Activated T-cell treated with anti-CD3 and anti-CD28 coated beads for 48 hours (primary cell): Measurements from ENCODE around the gene RACK1.

ENCODE experiments used
- DNase-seq: peaks from one replicate; pipeline ENCODE4 v3.0.0-alpha.2; 2020; ENCODE audit warnings: low read depth

Gene RACK1

DNA sequence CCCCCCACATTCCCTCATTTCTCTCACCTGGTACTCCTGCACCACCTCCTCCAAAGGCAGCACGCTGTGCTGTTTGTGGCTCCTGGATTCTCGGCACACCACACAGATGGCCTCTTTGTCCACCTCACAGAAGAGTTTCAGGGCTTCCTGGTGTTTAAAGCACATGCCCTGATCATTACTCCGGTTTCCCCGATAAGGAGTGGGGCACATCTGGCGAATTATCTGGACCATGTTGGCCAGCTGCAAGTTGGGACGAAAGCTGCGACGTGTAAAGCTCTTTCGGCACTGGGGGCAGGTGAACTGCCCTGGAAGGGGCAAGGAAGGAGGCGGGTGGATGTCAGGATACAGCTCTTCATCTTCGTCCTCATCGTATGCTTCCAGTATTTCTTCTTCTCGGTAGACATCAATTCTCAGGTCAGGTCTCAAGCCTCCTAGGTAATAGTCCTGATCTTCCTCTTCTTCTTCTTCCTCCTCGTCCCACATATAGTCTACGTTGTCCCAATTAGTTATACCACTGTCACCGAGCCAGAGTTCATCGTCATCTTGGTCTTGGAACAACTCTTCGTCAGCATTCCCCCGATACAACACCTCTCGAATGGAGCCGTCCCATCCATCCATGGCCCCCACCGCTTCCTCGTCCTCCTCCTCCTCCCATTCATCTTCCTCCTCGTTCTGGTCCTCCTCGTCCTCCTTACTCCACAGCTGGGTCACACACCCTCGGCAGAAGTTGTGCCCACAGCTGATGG lies 16.4 kb upstream of the RACK1 start:
- no peak for DNase-seq

DNA sequence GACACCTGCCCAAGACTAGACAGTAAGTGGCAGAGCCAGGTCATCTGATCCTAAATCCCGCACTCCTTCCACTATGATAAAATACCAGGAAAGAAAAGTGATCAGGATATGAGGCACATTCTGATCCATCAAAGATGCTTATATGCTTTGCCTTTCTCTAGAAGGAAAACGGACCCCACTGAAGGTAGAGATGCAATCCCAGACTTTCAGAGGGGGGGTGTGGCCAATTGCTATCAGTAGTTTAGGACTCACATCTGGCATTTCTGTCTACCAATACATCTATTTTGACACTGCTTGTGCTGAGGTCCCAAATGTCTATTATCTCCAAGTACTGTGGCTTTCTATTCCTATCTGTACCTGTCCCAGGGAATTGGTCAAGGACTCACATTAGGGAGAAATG lies 15.6 kb upstream of the RACK1 start:
- no peak for DNase-seq

DNA sequence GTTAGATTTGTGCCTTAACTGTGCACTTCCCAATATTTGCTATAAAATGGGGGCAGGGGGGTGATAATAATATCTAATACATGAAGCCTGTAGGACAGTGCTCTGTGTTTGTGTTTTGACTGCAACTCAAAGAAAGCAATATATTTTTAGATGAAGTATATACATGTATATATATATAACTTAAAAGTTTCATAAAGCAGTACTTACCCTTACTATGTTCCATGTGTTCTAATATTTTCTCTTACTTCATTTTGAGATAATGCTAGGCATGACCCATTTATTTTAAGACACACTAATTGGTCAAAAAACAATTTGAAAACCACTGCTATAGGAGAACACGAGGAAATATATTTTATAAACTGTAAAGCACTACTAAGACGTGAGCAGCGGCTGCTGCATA lies 14.9 kb upstream of the RACK1 start:
- no peak for DNase-seq

DNA sequence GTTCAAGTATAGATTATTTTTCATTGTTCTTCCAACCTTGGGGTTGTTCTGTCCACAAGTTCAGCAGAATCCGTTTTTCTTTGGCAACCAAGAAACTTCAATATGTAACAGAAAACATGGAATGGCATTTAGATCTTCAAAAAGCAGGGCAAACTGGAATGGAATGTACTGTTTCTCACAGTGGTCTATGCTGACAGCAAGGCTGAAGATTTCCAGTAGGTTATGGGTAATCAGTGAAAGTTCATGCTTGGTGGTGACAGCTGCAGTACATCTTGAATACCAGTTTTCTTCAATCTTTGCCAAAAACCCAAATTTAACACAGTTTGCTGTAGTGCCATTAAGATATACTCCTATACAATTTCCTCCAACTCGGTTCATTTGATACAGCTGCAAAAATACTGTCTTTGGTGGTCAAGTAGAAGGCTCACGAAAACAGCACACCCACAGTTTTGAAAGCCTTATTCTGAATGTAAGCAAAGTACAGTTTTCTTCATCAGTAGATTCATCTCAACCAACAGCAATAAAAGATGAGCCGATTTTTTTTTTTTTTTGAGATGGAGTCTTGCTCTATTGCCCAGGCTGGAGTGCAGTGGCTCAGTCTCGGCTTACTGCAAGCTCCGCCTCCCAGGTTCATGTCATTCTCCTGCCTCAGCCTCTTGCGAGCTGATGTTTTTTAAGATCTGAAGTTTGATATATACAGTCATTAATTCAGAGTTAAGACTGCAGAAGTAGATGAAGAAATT lies 12.3 kb upstream of the RACK1 start:
- no peak for DNase-seq

DNA sequence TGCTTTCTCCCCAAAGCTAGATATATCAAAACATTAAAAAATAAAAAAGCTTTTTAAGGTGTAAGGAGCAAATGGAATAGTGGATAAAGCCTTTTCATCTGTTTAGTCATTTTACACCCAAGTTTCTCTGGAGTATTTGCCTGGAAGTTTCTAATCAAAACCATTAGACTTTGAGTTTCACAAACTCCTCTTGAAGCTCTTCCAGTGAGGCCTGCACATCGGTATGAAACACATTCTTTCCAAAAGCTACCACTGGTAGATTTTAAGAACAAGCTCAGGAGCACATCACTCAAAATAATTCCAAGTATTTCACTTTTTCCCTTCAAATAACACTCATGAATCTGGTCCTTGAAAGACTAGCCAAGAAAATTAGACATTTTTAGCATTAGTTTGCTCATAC lies 11.6 kb upstream of the RACK1 start:
- no peak for DNase-seq

DNA sequence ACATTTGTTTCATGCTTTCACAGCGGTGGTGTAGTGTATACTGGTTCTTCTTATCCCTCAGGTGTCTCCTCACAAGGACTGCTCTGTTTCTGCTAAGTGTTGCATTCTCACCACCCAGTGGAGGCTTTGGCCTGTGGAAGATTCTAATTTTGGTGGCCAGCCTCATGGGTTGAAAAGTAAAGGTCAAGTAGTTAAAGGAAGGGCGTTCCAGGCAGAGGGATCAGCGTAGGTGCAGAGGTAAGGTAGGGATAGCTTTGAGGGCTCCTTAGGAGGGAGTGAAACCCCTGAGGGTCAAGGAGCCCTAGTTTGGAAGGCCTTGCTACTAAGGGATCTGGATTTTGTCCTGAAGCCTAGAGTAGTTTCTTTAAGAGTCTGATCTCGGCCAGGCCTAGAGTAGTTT lies 4.6 kb upstream of the RACK1 start:
- no peak for DNase-seq

DNA sequence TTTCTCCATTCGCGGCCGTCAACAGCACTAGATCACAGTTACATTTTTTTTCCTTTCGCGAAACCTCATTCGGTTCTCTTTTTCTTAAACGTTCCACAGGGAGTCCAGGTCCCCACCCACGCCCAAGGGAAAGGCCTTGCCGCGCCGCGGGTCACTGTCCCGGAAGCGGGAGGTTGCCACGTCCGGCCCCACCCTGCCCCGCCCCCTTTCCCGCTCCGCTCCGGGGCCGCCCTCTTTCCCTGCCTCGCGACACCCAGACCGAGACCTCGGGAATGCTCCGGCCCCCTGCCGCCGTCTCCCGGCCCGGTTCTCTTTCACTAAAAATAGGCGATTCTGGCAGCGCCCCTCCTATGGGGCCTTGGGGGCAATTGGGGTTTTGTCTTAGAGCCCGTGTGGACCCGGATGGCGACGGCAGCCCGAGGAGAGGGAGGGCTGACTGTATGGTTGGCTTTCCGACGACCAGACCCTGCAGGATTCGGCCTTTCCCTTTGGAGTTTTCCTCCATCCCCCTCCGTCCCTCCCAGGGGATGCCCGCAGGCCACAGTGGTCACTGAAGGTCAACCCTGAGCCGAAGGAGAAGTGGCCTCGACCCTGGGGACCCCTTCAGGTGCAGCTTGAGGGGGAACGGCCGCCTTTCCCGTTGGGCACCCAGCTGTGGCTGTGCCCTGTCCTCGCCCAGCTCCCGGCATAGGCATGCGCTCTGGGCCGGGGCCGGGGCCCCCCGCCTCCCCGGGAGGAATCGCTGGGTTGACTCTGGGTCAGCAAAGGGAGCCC lies 2.8 kb upstream of the RACK1 start:
- peak; percentile 83 for DNase-seq

DNA sequence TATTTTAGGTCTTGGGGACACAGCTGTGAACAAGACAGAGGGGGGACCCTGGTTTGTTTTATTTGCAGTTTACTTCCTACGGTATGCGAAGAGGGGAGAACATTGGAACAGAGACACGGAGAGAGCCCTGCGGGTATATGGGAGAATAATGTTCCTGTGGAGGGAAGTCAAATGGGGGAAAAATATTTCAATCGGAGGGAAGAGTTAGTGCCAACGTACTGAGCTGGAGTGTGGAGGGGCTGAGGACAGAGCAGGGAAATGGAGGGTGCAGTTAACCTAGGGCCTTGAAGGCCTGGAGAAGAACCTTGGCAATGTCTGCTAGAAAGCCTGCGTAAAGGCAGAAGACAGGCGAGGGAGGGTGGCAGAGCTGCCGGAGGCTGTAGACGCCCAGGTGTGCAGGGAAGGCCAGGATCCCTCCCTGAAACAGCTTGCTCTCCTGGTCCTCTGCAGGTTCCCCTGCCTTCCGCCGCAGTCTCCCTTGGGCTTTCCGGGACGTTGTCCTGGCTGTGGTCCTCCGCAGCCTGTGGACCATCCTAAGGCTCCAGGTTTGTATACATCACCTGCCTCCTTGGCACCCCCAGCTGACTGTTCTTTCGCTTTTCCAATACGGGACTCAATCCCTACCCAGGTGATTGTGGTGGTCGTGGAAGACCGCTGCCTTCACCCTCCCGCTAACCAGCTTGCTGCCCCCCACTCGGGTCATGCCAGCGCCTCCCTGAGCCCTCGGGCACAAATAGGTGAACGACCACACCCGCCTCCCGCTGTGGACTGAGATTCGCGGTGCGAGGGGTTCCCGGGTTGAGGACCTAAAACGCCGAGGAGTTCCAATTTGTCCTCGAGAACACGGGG lies 1.9 kb upstream of the RACK1 start:
- no peak for DNase-seq

DNA sequence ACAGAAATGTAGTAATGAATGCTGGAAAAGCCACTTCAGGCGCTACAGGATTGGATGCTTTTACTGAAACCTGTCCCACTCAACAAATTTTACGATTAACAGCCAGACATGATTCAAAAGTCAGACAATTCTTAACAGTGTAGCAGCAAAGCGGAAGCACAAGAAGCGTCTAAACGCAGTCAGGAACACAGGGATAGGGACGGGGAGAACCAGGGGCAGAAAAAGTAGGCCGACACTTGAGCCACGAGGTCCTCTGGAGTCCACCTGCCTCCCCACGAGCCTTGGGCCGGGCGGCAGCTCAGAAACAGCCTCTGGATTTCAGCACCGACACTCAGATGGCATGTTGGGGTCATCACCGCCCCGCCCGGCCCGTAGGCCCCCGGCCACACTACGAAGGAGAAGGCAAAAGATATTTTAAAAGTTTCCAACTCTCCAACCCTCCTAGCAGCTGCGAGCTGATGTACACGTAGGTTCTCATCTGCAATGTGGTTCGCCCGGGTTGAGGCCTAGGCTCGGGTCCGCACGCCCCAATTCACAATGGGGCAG lies 615 bp downstream of the RACK1 start:
- no peak for DNase-seq

DNA sequence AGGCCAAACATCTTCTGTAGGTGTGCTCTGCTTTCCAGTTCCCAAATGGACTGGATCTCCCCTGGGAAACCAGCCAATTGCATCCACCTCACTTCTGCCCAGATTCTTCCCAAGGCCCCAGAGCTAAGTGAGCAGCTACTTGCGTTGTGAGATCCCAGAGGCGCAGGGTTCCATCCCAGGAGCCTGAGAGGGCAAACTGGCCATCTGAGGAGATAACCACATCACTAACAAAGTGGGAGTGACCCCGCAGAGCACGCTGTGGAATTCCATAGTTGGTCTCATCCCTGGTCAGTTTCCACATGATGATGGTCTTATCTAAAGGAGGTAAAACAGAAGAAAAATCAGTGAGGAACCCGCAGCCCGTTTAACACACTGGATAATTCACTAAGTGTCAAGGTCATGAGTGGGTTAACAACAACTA lies 1.7 kb downstream of the RACK1 start:
- DNase-seq: no peak

DNA sequence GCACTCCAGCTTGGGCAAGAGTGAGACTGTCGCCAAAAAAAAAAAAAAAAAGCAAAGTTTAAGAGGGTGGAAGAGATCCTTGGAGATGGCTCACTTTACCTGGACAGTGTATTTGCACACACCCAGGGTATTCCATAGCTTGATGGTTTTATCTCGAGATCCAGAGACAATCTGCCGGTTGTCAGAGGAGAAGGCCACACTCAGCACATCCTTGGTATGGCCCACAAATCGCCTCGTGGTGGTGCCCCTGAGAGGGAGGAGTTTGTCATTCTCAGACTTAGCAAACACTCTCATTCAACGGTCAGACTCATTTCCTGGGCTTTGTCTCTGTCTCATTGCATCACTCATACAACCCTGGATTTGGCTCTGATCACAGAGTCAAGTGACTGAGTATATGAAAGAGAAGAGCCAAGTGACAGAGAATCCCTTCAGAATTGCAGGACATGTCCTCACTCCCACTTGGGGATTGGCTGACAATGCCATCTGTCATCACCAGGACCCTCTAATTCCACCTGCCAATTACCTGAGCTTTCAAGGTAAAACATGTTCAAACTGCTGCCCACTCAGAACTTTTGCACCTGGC lies 2.2 kb downstream of the RACK1 start:
- DNase-seq: no peak

DNA sequence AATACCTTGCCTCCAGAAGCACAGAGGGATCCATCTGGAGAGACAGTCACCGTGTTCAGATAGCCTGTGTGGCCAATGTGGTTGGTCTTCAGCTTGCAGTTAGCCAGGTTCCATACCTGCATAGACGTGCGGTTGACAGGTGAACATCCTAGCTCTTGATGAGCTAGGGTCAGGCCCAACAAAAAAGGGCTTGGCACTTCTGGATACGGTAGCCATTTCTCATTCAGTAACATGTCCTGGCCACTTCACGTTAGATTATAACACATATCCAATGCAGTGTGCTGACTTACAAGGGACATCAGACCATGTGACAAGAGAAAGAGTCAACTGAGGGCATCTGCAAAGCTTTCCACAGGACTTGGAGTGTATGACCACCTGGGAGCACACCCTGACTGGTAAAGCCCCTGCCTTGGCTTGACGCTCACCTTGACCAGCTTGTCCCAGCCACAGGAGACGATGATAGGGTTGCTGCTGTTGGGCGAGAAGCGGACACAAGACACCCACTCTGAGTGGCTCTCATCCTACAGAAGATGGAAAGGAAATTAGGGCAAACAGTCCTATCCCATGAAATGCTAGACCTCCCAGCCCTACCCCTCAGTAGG lies 4.5 kb downstream of the RACK1 start:
- DNase-seq: no peak

DNA sequence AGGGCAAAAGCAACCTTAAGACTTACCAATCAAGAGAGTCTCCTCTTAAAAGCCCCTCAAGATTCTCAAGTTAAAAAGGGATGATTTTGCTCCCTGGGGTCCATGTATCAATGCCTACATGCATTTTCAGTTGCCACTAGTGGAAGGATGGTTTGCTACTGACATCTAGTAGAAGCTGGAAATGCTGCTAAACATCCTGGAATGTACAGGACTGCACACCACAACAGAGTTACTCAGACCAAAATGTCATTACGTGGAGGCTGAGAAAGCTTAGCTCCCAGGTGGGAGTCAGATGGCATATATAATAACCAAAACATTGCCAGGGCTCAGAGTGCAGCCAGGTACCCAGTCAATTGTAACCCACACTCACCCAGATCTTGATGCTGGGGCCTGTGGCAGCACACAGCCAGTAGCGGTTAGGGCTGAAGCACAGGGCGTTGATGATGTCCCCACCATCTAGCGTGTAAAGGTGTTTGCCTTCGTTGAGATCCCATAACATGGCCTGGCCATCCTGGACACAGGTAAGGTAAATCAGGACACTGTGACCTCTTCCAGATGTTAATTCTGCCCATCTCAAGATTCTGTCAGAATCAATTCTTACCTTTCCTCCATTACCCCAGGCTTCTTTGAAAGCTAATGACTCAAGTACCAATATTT lies 5.8 kb downstream of the RACK1 start:
- no peak for DNase-seq

DNA sequence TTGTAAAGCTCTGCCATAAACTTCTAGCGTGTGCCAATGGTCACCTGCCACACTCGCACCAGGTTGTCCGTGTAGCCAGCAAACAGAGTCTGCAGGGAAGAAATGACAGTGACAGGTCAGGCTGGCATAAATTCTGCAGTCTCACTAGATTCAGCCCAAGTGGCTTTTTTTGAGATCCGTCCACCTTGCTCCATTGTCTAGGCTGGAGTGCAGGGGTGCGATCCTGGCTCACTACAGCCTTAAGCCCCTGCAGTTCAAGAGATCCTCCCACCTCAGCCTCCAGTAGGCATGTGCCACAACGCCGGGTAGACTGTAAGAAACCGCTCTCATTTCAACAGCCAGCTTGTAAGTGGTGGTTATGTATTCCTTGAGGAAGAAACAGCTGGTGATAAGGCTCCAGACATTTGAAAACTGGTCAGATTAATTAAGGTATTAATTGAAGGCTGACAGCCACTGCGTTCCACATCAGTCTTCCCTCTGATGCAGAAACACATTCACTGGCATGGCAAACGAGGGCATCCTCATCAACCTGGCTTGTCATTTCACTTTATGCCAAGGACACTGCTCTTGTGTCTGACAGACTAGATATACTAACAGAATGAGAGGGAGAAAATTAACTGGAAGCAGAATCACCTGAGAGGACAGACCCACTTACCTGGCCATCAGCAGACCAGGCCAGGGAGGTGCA lies 6.6 kb downstream of the RACK1 start:
- DNase-seq: no peak

DNA sequence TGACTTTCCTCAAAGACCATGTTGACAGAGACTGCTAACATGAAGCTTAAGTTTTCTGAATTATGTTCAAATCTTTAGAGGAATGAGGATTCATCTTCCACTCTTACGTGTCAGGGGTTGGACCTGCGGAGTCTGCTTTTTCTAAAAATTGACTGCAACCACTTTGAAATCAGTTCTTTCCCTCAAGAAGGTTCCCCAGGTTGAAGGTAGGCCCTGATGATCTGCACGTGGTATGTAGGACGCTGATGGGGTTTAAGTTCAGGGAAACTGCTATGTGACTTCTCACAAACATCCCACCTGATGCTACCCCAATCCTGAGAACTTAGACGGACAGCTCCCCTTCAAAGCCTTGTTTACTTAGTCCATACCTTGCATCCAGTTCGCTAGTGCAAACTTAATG lies 7.2 kb downstream of the RACK1 start:
- DNase-seq: no peak

DNA sequence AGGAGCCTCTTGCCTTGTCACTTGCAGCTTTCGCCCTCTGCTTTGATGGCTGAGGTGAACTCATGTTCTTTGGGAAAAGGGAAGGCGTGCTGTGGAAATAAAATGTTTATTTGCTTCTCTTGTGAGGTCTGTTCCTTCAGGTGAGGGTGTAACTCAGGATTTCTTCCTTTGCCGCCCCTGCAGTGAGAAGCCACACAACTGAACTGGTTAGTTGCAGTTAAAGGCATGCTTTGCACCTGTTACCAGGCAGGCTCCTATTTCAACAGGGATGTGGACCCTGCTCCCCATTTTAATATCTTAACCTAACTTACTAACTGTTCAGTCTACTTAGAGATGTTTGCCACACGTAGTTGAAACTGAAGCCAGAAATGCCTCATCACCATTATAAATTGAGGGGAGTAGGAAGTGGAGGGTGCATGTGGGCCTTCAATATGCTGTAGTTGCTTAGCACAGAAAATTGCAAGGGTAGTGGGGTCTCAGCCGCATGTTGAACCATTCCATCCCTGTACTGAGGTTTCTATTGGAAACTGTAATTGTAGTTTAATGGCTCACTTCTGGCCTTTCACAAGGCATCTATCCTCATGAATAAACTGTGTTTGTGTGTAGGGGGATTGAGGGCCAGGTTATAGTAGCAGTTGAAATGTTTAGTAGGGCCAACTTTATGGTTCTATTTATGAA lies 7.9 kb downstream of the RACK1 start:
- DNase-seq: no peak

DNA sequence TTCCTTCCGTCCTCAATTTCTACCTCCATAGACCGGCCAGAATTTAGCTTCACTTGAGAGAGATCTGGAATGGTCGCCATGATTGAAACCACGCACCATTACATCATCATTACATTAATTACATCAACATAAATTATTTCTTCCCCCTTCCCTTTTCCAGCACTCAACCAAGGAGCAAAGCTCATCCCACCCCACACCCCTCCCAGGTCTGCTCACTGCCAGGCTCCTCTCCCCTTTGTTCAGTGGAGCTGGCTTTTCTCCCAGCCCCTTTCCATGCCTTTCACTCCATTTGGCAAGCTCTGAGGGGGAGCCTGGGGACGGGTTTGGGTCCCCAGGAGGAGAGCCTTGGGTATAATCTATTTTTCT lies 8.4 kb downstream of the RACK1 start:
- DNase-seq: no peak

DNA sequence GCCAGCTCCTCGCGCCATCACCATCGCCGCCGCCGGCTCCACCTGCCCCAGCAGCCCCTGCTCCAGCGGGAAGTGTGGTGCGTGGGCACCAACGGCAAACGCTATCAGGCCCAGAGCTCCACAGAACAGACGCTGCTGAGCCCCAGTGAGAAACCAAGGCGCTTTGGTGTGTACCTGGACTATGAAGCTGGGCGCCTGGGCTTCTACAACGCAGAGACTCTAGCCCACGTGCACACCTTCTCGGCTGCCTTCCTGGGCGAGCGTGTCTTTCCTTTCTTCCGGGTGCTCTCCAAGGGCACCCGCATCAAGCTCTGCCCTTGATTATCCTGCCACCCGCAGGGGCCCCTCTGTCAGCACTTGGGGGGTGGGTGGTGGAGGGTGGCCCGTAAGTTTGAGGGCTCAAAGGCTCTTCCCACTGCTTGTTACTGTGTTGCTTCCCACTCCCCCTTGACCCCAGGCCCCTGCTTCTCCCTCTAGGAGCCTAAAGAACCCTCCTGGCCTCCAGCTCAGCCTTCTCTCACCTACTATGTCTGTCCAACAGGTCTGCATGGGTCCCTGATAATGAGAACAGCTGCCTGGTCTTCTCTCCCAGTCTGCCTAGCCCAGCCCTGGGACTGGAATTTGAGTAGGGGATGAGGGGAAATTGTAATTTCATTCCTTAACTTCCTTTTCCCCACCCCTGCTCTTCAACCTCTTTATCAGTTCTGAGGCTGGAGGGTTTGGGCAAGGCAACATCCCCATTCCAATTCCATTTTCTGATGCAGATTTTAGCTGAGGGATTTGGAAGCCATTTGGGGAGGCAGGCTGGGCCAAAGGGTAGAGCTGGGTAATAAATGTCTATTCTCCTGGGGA lies 9.0 kb downstream of the RACK1 start:
- DNase-seq: no peak
